ENCODE results near the gene SLC7A7. TPM values are rescaled to one million over a fixed set of nuclear protein-coding genes. Genes with fewer than 3 reads are reported as not detected.

The SLC7A7 gene
- total and polyA plus RNA-seq, 2 of the 13 experiments (the other 11 are each of a cell fraction or from before 2014, with no cell fraction given) = 0.13 to 0.63 TPM

GRCh38 chr14:22824711-22825359 is 9.6 kb upstream of the SLC7A7 start:
- ATAC-seq (peak; percentile 2; the same call in 2 of the 3 replicates), DNase-seq (ENCODE audit: low spot score) (peak; percentile 85), FAIRE-seq (no peak)
- no TSS peak for BruUV-seq (replicated peaks)
- Histone ChIP-seq H2AFZ (ENCODE audit: low read length) (peak overlapping the region; percentile 45), H3K36me3 (replicated peaks in 1 of 2; ENCODE audit: control insufficient read depth in 1 of 2, insufficient read depth in 2 of 2, low read length in 2 of 2) (no peaks in the 10 kb centered on the region), H3K4me1 (ENCODE audit: insufficient read depth, low read length) (peaks cover 60% of the 10 kb centered on the region), H3K79me2 (ENCODE audit: insufficient read depth, low read length) (no peaks in the 10 kb centered on the region), H3K9ac (ENCODE audit: insufficient read depth, low read depth, low read length) (peak overlapping the region; percentile 14; the same call in 1 of the 2 replicates), H3K27ac (ENCODE audit: extremely low read length, insufficient read depth, low read length) (no peak overlapping the region), H3K4me2 (ENCODE audit: low read depth, low read length) (peak overlapping the region; percentile 66), H3K4me3 (replicated peaks in 1 of 3; ENCODE audit: insufficient read depth in 1 of 3, low read depth in 2 of 3, low read length in 3 of 3) (peak overlapping the region in 1 of 3 experiments; percentile 0; a peak in 2 of 6 replicates), H4K20me1 (ENCODE audit: insufficient read depth, low read length) (no peaks in the 10 kb centered on the region), H3K27me3 (ENCODE audit: control insufficient read depth in 1 of 2, insufficient read depth in 2 of 2, low read length in 2 of 2) (peaks cover 0 to 3% of the 10 kb centered on the region in 2 experiments; a peak in 1 of 5 replicates), H3K9me3 (ENCODE audit: low read length) (no peaks in the 10 kb centered on the region)
- ChIA-PET CTCF (ENCODE audit: low intra/inter-chr PET ratio, low total read pairs) (interaction anchor here (6.1 kb wide), 1 partner anchor 28 kb away, joined by 141 read pairs; no protein-coding TSS in a partner anchor), POLR2A (interaction anchor here (1.0 to 5.0 kb wide), 9 partner anchors 10 to 236 kb away, joined by 3 to 26 read pairs (median 5); partner anchors contain the start of genes AJUBA, DAD1, LRP10 and OXA1L)
- intact Hi-C loops (cut with micrococcal nuclease; ENCODE audit: unreplicated experiment) = no loop called here
- in situ Hi-C loops (cut with HindIII; ENCODE audit: extremely low pct_ligation_motif_present, low pct_unique_long_range_greater_than_20kb) = loop anchor here (5.0 kb wide), 1 partner anchor 77 kb away; no protein-coding TSS in a partner anchor
- WGBS (ENCODE audit: low lambda C conversion rate) = 20% methylated on average over 8 of the region's 8 CpGs
- TF ChIP-seq HMG20B (CRISPR knock-in tag; conservative IDR thresholded peaks at IDR 0.05) = no peak
- TF ChIP-seq ZSCAN31 (CRISPR knock-in tag; IDR thresholded peaks at IDR 0.05; ENCODE audit: low read depth) = 0 out of 2 replicates have a peak, but pooled peaks have one; percentile 29
- TF ChIP-seq ZNF367 (CRISPR knock-in tag; IDR thresholded peaks at IDR 0.05; ENCODE audit: borderline replicate concordance) = no peak
- TF ChIP-seq SMARCC2 (IDR thresholded peaks at IDR 0.05) = no peak
- peak; percentile 6; the same call in 1 of the 2 replicates for TF ChIP-seq HNF4A (CRISPR knock-in tag; IDR thresholded peaks at IDR 0.05)
- no peak for TF ChIP-seq MNT (IDR thresholded peaks at IDR 0.05)
- TF ChIP-seq ZNF451 (CRISPR knock-in tag; IDR thresholded peaks at IDR 0.05) = no peak
- no peak for TF ChIP-seq SP2 (CRISPR knock-in tag; IDR thresholded peaks at IDR 0.05)
- no peak for TF ChIP-seq ATF7 (IDR thresholded peaks at IDR 0.05)
- 0 out of 2 replicates have a peak, but pooled peaks have one; percentile 22 for TF ChIP-seq ATF7 (CRISPR knock-in tag; IDR thresholded peaks at IDR 0.05)
- TF ChIP-seq ZNF264 (CRISPR knock-in tag; IDR thresholded peaks at IDR 0.05) = no peak
- no peak for TF ChIP-seq ADNP (CRISPR knock-in tag; IDR thresholded peaks at IDR 0.05)
- TF ChIP-seq, protein P1, sequence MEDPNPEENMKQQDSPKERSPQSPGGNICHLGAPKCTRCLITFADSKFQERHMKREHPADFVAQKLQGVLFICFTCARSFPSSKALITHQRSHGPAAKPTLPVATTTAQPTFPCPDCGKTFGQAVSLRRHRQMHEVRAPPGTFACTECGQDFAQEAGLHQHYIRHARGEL (CRISPR knock-in tag; IDR thresholded peaks at IDR 0.05) = no peak
- no peak for TF ChIP-seq ZNF577 (CRISPR knock-in tag; IDR thresholded peaks at IDR 0.05; ENCODE audit: borderline replicate concordance, low read depth)
- no peak for TF ChIP-seq NCOA5 (CRISPR knock-in tag; IDR thresholded peaks at IDR 0.05)
- peak; percentile 57; the same call in 1 of the 2 replicates for TF ChIP-seq KDM5B (CRISPR knock-in tag; IDR thresholded peaks at IDR 0.05; ENCODE audit: borderline replicate concordance)
- no peak for TF ChIP-seq ZNF597 (CRISPR knock-in tag; IDR thresholded peaks at IDR 0.05)
- no peak for TF ChIP-seq ZNF263 (CRISPR knock-in tag; IDR thresholded peaks at IDR 0.05)
- TF ChIP-seq, protein P2, sequence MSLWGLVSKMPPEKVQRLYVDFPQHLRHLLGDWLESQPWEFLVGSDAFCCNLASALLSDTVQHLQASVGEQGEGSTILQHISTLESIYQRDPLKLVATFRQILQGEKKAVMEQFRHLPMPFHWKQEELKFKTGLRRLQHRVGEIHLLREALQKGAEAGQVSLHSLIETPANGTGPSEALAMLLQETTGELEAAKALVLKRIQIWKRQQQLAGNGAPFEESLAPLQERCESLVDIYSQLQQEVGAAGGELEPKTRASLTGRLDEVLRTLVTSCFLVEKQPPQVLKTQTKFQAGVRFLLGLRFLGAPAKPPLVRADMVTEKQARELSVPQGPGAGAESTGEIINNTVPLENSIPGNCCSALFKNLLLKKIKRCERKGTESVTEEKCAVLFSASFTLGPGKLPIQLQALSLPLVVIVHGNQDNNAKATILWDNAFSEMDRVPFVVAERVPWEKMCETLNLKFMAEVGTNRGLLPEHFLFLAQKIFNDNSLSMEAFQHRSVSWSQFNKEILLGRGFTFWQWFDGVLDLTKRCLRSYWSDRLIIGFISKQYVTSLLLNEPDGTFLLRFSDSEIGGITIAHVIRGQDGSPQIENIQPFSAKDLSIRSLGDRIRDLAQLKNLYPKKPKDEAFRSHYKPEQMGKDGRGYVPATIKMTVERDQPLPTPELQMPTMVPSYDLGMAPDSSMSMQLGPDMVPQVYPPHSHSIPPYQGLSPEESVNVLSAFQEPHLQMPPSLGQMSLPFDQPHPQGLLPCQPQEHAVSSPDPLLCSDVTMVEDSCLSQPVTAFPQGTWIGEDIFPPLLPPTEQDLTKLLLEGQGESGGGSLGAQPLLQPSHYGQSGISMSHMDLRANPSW (CRISPR knock-in tag; IDR thresholded peaks at IDR 0.05; ENCODE audit: borderline replicate concordance) = no peak

All from HepG2 (cell line).